Measurements from ENCODE around the gene CCSER1. TPM values are rescaled to one million over a fixed set of nuclear protein-coding genes. Genes with fewer than 3 reads are reported as not detected.
"Not testable (repeated sequence)": the region's sequence is repeated elsewhere in the genome, so short reads cannot be mapped to it uniquely, and the experiment has no call there.

CCSER1 gene
- total and polyA plus RNA-seq, 4 donors: 0.61 to 23.0 (median 3.8) TPM

- H3K9ac ChIP-seq (ENCODE audit: insufficient read depth in 1 of 2, low read length in 2 of 2): no peak overlapping the region
- H3K4me3 ChIP-seq: no peak overlapping the region
- TF ChIP-seq CTCF (IDR thresholded peaks at IDR 0.05; ENCODE audit: control extremely low read depth, extremely low read depth): no peak
- no peaks in the 10 kb centered on the region for H3K4me1 ChIP-seq (ENCODE audit: control insufficient read depth in 5 of 5, insufficient read depth in 5 of 5, low read length in 5 of 5)
- H3K36me3 ChIP-seq (ENCODE audit: control insufficient read depth in 4 of 4, insufficient read depth in 4 of 4, low read length in 4 of 4): no peaks in the 10 kb centered on the region
- no peak overlapping the region for H3K27ac ChIP-seq (ENCODE audit: low read depth in 1 of 2, low read length in 1 of 2)
- DNase-seq (no peak), ATAC-seq (ENCODE audit: insufficient read depth, low FRiP score) (no peak)
- no peaks in the 10 kb centered on the region for H3K9me3 ChIP-seq (ENCODE audit: control insufficient read depth in 4 of 4, insufficient read depth in 3 of 4, low read length in 3 of 4)
- 70 to 79% methylated on average over 2 of the region's 2 CpGs for WGBS, 2 donors
- H3K27me3 ChIP-seq (ENCODE audit: control insufficient read depth in 3 of 3, insufficient read depth in 3 of 3, low read length in 2 of 3): no peaks in the 10 kb centered on the region
Observed at GRCh38 chr4:91127192-91127591, 1000.0 kb downstream of the CCSER1 start.

- no peaks in the 10 kb centered on the region for H3K4me1 ChIP-seq (ENCODE audit: control insufficient read depth in 5 of 5, insufficient read depth in 5 of 5, low read length in 5 of 5)
- H3K4me3 ChIP-seq: no peak overlapping the region
- DNase-seq (peak in 2 of 3 donors; percentile 1 to 6), ATAC-seq (ENCODE audit: insufficient read depth, low FRiP score) (no peak)
- no peak for TF ChIP-seq CTCF (IDR thresholded peaks at IDR 0.05; ENCODE audit: control extremely low read depth, extremely low read depth)
- H3K9me3 ChIP-seq (ENCODE audit: control insufficient read depth in 4 of 4, insufficient read depth in 3 of 4, low read length in 3 of 4): no peaks in the 10 kb centered on the region
- H3K9ac ChIP-seq (ENCODE audit: insufficient read depth in 1 of 2, low read length in 2 of 2): no peak overlapping the region
- 13 to 45% methylated on average over 1 of the region's 1 CpG for WGBS, 2 donors
- no peaks in the 10 kb centered on the region for H3K27me3 ChIP-seq (ENCODE audit: control insufficient read depth in 3 of 3, insufficient read depth in 3 of 3, low read length in 2 of 3)
- no peak overlapping the region for H3K27ac ChIP-seq (ENCODE audit: low read depth in 1 of 2, low read length in 1 of 2)
- H3K36me3 ChIP-seq (ENCODE audit: control insufficient read depth in 4 of 4, insufficient read depth in 4 of 4, low read length in 4 of 4): no peaks in the 10 kb centered on the region
Observed at GRCh38 chr4:91127831-91128230, 1000.6 kb downstream of the CCSER1 start.

- Histone ChIP-seq H3K36me3 (ENCODE audit: control insufficient read depth in 4 of 4, insufficient read depth in 4 of 4, low read length in 4 of 4) (no peaks in the 10 kb centered on the region), H3K27me3 (ENCODE audit: control insufficient read depth in 3 of 3, insufficient read depth in 3 of 3, low read length in 2 of 3) (no peaks in the 10 kb centered on the region), H3K4me1 (ENCODE audit: control insufficient read depth in 5 of 5, insufficient read depth in 5 of 5, low read length in 5 of 5) (no peaks in the 10 kb centered on the region), H3K9ac (ENCODE audit: insufficient read depth in 1 of 2, low read length in 2 of 2) (no peak overlapping the region), H3K27ac (ENCODE audit: low read depth in 1 of 2, low read length in 1 of 2) (no peak overlapping the region), H3K9me3 (ENCODE audit: control insufficient read depth in 4 of 4, insufficient read depth in 3 of 4, low read length in 3 of 4) (no peaks in the 10 kb centered on the region), H3K4me3 (no peak overlapping the region)
- ATAC-seq (ENCODE audit: insufficient read depth, low FRiP score) (no peak), DNase-seq (no peak)
- no peak for TF ChIP-seq CTCF (IDR thresholded peaks at IDR 0.05; ENCODE audit: control extremely low read depth, extremely low read depth)
- WGBS, 2 donors: 82% methylated on average over 4 of the region's 4 CpGs
Observed at GRCh38 chr4:91128519-91128918, 1001.3 kb downstream of the CCSER1 start.

GRCh38 chr4:91147067-91147466, 1019.9 kb downstream of the CCSER1 start:
- H3K9ac ChIP-seq (ENCODE audit: insufficient read depth in 1 of 2, low read length in 2 of 2): no peak overlapping the region
- no peak overlapping the region for H3K4me3 ChIP-seq
- no peaks in the 10 kb centered on the region for H3K4me1 ChIP-seq (ENCODE audit: control insufficient read depth in 5 of 5, insufficient read depth in 5 of 5, low read length in 5 of 5)
- WGBS, 2 donors: 77 to 82% methylated on average over 6 of the region's 6 CpGs
- DNase-seq: no peak
- peaks cover 0 to 5% (median 0%) of the 10 kb centered on the region in 4 donors for H3K9me3 ChIP-seq (ENCODE audit: control insufficient read depth in 4 of 4, insufficient read depth in 3 of 4, low read length in 3 of 4)
- TF ChIP-seq CTCF (IDR thresholded peaks at IDR 0.05; ENCODE audit: control extremely low read depth, extremely low read depth): no peak
- H3K27me3 ChIP-seq (ENCODE audit: control insufficient read depth in 3 of 3, insufficient read depth in 3 of 3, low read length in 2 of 3): no peaks in the 10 kb centered on the region
- no peak overlapping the region for H3K27ac ChIP-seq (ENCODE audit: low read depth in 1 of 2, low read length in 1 of 2)
- ATAC-seq (ENCODE audit: insufficient read depth, low FRiP score): no peak
- H3K36me3 ChIP-seq (ENCODE audit: control insufficient read depth in 4 of 4, insufficient read depth in 4 of 4, low read length in 4 of 4): no peaks in the 10 kb centered on the region

- 85 to 86% methylated on average over 4 of the region's 4 CpGs for WGBS, 2 donors
- not testable (repeated sequence) for H3K4me1 ChIP-seq (ENCODE audit: control insufficient read depth in 5 of 5, insufficient read depth in 5 of 5, low read length in 5 of 5); H3K36me3 ChIP-seq (ENCODE audit: control insufficient read depth in 4 of 4, insufficient read depth in 4 of 4, low read length in 4 of 4); ATAC-seq (ENCODE audit: insufficient read depth, low FRiP score); H3K4me3 ChIP-seq; DNase-seq; H3K27ac ChIP-seq (ENCODE audit: low read depth in 1 of 2, low read length in 1 of 2); H3K9me3 ChIP-seq (ENCODE audit: control insufficient read depth in 4 of 4, insufficient read depth in 3 of 4, low read length in 3 of 4); H3K27me3 ChIP-seq (ENCODE audit: control insufficient read depth in 3 of 3, insufficient read depth in 3 of 3, low read length in 2 of 3); H3K9ac ChIP-seq (ENCODE audit: insufficient read depth in 1 of 2, low read length in 2 of 2)
Observed at GRCh38 chr4:91154041-91154440, 1026.8 kb downstream of the CCSER1 start.
